ENCODE results near the gene OVCA2. TPM values are rescaled to one million over a fixed set of nuclear protein-coding genes. Genes with fewer than 3 reads are reported as not detected.

The OVCA2 gene
- total RNA-seq, 1 donor from 2014 or later: 25.6 TPM

DNA sequence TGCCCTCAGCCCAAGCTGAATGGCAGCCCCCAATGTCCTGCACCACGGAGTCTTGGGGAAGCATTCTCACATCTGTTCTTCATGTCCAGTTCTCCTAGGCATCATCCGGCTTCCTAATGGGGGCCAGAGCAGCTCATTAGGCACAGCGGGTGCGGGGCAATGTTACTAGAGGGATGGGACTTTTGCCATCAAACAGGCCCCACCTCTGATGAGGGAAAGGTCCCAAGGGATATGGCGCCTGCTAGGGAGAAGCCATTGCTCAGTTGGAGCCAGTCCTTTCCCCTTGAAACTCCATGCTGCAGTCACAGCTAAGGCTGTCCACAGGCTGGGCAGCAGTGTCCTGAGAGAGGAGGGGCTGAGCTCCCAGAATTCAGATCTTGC, 13.6 kb upstream of the OVCA2 start:
- Mint-ChIP-seq H3K36me3 (ENCODE audit: low read depth) (no peaks in the 10 kb centered on the region), H3K27ac (ENCODE audit: unreplicated experiment) (no peak overlapping the region), H3K9me3 (no peaks in the 10 kb centered on the region), H3K4me3 (peak overlapping the region; percentile 84), H3K27me3 (ENCODE audit: low read depth) (peaks cover 63% of the 10 kb centered on the region), H3K4me1 (peaks cover 13% of the 10 kb centered on the region)
- TF ChIP-seq, protein P1, sequence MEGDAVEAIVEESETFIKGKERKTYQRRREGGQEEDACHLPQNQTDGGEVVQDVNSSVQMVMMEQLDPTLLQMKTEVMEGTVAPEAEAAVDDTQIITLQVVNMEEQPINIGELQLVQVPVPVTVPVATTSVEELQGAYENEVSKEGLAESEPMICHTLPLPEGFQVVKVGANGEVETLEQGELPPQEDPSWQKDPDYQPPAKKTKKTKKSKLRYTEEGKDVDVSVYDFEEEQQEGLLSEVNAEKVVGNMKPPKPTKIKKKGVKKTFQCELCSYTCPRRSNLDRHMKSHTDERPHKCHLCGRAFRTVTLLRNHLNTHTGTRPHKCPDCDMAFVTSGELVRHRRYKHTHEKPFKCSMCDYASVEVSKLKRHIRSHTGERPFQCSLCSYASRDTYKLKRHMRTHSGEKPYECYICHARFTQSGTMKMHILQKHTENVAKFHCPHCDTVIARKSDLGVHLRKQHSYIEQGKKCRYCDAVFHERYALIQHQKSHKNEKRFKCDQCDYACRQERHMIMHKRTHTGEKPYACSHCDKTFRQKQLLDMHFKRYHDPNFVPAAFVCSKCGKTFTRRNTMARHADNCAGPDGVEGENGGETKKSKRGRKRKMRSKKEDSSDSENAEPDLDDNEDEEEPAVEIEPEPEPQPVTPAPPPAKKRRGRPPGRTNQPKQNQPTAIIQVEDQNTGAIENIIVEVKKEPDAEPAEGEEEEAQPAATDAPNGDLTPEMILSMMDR (conservative IDR thresholded peaks at IDR 0.05): no peak
- no peak for DNase-seq (ENCODE audit: low read depth, low spot score)

DNA sequence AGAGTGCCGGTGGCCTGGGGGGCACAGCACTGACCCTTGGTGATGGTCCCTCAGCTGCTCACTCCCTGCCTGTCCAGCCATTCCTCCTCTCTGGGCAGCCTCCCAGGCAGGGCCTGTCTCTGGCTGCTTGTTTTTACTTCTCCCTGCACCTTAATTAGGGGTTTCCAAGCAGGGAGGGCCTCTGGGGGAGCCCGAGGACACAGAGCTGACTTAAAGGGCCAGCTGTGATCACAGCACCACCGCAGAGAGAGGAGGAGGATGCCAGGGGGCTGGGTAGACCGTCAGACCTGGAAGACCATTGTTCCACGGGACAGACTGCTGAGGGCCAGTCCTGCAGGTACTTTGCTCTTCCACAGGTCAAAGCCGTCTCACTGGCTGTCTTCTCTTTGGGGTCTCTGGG, 13.1 kb upstream of the OVCA2 start:
- Mint-ChIP-seq H3K36me3 (ENCODE audit: low read depth) (no peaks in the 10 kb centered on the region), H3K27me3 (ENCODE audit: low read depth) (peaks cover 58% of the 10 kb centered on the region), H3K27ac (ENCODE audit: unreplicated experiment) (no peak overlapping the region), H3K9me3 (no peaks in the 10 kb centered on the region), H3K4me1 (peaks cover 13% of the 10 kb centered on the region), H3K4me3 (peak overlapping the region; percentile 84)
- TF ChIP-seq, protein P1 (conservative IDR thresholded peaks at IDR 0.05): no peak
- no peak for DNase-seq (ENCODE audit: low read depth, low spot score)

DNA sequence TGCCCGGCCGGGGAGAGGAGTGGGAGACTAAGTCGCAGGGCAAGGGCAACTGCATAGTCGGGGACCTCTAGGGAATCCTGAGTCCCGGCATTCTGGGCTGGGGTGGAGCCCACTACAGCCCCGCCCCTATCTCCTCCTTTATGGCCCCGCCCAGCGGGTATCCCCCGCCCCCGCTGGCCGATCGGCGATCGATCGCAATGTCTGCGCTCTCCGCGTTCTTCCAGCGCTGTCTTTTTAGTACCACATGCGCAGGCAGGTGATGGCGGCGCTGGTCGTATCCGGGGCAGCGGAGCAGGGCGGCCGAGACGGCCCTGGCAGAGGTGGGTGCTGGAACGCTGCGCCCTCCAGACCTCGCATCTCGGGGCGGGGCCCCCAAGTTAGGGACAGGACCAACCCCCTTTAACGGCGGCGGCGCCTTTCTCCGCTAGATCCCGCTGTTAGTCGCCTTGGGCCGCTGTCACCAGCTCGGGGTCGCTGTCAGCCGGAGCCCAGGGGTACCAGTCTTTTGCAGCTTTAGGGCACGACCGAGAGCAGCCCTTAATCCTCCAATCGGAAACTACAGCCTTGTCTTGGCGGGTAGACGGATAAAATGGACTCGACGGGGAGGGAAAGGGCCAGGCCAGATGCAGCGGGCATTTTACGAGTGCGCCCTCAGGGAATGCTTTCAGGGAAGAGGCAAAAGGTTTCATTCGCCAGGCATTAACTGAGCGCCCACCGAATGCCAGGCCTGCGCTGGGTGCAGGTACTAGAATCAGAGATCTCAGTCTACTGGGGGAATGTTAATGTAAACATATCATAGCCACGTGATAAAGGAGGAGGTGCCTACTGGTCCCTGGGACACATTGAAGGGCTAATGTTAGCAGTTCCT, 11.7 kb upstream of the OVCA2 start, which contains the start of gene DPH1:
DPH1 (plus strand) TSS at position 243 of the 868 bp plus-strand sequence; CDS start at position 260, 17 bp downstream.
- Mint-ChIP-seq H3K27ac (ENCODE audit: unreplicated experiment) (no peak within 1 kb of the TSS), H3K9me3 (no peaks in the 10 kb centered on the region), H3K27me3 (ENCODE audit: low read depth) (peaks cover 49% of the 10 kb centered on the region), H3K4me3 (peak within 1 kb of the TSS; percentile 97), H3K4me1 (peaks cover 13% of the 10 kb centered on the region), H3K36me3 (ENCODE audit: low read depth) (no peaks in the 10 kb centered on the region)
- TF ChIP-seq, protein P1 (conservative IDR thresholded peaks at IDR 0.05): no peak
- DNase-seq (ENCODE audit: low read depth, low spot score): peak; percentile 80

DNA sequence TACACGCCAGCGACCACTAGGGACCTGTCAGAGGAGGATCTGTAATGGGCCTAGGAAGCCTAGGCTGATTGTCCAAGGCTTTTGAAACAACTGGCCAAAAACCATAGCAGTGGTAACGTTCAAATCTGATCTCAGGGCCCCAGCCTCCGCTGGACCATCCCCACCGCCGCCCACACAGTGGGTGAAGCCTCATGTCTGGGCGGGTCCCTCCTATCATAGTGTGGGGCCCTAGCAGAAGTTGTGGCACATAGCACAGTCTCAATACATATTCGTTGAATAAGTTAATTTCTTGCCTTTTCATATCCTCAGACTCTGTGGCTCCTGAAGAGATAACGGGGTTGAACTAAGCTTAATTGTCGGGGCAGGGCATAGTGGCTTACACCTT, 11.1 kb upstream of the OVCA2 start:
- Mint-ChIP-seq H3K36me3 (ENCODE audit: low read depth) (no peaks in the 10 kb centered on the region), H3K9me3 (no peaks in the 10 kb centered on the region), H3K4me3 (peak overlapping the region; percentile 97), H3K27ac (ENCODE audit: unreplicated experiment) (no peak overlapping the region), H3K27me3 (ENCODE audit: low read depth) (peaks cover 43% of the 10 kb centered on the region), H3K4me1 (peaks cover 13% of the 10 kb centered on the region)
- no peak for DNase-seq (ENCODE audit: low read depth, low spot score)
- TF ChIP-seq, protein P1 (conservative IDR thresholded peaks at IDR 0.05): peak; percentile 71

DNA sequence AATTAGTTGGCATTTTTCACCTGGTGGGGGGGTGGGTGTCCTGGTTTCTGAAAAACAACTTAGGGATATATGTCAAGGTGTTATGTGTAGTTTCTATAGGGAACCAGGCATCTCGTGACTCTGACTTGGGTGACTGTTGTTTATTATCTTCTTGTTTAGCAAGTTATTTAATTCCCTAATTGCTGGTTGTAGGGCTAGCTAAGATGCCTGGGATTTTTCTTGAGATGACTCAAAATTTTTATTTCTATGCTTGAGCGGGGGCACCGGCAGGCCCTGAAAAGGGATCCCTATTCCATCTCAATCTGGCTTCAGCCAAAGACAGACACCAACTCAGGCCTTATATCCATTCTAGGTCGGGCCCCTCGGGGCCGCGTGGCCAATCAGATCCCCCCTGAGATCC, 8.7 kb upstream of the OVCA2 start:
- Mint-ChIP-seq H3K27me3 (ENCODE audit: low read depth) (peaks cover 21% of the 10 kb centered on the region), H3K4me1 (peaks cover 8% of the 10 kb centered on the region), H3K9me3 (no peaks in the 10 kb centered on the region), H3K27ac (ENCODE audit: unreplicated experiment) (no peak overlapping the region), H3K36me3 (ENCODE audit: low read depth) (no peaks in the 10 kb centered on the region), H3K4me3 (peak overlapping the region; percentile 12)
- no peak for DNase-seq (ENCODE audit: low read depth, low spot score)
- TF ChIP-seq, protein P1 (conservative IDR thresholded peaks at IDR 0.05): no peak
